MV-4-11 (cell line): Measurements from ENCODE around the gene SLC5A11.
A peak's percentile ranks its signal among the peaks of the same experiment; 100 is the strongest.

Source experiments
- DNase-seq: peaks from one replicate; lab custom pipeline; 2025; lab: John Stamatoyannopoulos, UW

SLC5A11 gene

DNA sequence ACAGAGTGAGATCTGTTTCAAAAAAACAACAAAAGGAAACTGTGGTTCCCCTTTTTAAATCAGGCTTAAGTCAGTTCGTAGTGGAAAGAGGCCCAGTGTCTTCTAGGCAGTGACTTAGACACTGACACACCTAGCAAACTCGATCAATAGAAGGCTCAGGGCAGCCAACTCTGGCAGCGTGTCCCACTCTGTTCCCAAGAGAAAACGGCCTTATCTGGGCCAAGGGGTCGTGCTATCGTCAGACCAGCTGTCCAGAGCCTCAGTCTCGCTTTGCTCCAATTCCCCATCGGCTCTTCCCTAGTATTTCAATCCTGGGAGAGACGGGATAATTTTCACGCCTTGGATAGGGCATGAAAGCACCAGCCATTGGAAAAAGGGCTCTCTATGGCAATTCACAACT lies 72.9 kb downstream of the SLC5A11 start:
- DNase-seq: peak; percentile 77

DNA sequence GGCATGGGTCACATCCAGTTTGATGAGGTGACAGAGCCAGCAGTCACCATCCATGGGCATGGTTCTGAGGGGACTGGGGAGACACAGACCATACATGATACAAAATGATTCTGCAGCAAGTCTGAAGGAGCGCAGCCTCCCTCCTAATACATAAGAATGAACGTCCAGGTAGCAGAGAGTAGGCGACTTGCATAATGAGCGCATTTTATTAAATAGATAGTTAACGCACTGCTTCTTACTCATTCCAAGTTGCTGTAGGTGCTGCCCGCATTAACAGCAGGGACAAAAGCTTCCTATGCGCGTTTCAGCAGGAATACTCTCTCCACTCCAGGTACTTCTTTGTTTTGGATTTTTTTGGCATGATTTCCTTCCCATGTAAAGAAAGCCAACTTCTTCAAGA lies 73.8 kb downstream of the SLC5A11 start:
- no peak for DNase-seq

DNA sequence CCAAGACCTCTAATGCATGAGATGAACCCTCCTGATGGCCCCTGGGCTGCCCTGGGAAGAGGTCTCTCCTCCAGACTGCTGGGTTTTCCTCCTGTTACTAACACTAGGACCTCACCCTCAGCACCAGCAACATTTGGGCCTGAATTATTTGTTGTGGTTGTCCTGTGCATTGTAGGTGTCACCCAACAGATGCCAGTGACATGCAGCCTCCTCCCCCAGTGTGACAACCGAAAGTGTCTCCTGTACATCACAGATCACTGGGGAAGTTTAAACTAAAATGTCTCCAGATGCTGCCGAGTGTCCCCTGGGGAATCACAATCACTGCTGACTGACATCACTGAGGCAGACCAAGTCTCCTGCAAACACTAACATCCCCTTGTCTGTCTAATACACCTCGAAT lies 74.8 kb downstream of the SLC5A11 start:
- DNase-seq: no peak

DNA sequence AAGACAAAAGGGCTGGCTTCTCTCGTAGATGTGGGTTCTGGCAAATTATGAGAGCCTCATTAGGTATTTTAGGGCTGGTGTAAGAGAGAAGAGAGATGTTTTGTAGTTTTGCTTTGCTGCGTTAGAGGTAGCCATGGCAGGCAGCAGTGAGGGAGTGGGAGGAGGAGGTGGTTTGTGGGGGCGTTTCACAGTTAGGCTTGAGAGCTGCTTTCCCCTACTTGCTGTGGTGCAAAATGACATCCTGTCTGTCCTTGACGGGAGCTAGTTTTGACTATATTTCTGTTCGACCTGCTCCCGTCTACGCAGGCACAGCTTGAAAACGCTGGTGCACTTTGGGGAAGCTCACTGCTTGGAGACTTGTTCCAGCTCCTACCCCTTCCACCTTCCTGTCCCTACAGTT lies 75.5 kb downstream of the SLC5A11 start:
- DNase-seq: no peak

DNA sequence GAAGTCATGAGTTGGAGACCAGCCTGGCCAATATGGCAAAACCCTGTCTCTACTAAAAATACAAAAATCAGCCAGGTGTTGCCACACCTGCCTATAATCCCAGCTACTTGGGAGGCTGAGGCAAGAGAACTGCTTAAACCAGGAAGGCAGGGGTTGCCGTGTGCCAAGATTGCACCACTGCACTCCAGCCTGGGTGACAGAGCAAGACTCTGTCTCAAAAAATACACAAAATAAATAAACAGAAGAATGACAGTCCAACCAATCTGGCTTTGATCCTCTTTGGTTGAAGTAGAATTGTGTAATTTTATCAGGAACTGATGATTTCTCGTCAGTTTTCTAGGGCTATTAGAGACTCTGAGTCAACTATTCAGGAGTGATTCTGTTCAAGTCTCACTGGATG lies 79.4 kb downstream of the SLC5A11 start:
- no peak for DNase-seq

DNA sequence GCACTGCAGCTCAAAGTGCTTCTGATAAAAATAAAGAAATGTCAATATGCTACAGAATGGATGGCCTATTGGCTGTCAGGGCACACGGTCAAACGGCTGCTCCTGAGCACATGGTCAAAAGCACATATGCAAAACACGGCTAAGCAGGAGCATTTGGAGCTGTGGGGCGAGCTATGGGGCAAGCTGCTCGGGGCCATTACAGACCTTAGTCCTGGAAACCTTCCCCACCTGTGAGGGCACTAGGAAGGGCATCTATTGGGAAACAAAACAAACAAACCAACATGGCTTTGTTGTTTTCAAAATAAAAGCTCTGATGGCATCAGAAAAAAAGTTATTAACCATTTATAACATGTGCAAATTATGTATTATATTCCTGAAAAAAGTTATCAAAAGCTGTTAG lies 83.6 kb downstream of the SLC5A11 start:
- no peak for DNase-seq

DNA sequence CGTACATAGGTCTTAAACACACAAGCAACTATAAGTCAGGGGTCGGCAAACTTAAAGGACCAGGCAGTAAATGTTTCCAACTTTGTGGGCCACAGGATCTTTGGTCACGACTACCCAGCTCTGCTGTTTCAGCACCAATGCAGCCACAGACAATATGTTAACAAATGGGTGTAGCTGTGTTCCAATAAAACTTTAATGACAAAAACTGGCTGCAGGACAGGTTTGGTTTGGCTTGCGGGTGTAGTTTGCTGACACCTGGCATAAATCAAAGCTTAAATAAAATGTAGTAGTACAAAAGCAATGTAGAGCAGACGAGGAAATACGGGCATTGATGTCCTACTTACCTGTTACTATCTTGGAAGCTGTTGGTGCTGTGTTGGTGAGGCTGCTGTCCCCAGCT lies 84.7 kb downstream of the SLC5A11 start:
- no peak for DNase-seq

DNA sequence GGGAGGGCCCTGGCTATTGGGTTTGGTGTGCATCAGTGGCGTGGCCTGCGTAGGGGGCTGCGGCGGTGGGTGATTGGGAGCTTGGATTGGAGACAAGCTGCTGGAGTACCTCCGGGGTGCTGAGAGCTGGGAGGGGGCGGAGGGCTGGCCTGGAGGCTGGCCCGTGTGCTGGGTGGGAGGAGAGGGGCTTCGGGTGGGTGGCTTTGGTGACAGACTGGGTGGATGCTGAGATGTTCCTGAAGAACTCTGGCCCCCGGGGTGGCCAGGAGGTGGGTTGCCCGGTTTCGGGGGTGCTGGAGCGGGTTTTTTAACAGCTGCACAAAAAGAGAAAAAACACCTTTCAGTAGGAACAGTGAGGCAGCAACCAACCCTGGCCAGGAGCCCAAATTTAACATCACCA lies 85.3 kb downstream of the SLC5A11 start:
- DNase-seq: no peak

DNA sequence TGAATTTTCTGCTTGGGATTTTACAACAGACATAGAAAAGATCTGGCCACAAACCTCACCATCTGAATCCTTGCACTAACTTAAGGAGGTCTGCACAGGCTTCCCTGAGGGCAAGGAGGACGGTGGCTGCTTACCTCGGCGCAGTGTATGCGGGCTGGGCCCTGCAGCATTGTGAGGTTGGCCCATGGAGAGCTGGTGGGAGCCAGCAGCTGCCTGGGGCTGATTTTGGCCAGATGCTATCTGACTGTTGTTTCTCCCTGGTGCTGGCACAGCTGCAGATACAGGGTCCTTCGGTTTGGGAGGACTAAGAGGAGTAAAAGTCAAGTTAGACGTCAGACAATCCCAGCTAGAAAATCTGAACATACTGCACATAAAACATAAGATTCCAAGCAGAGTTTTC lies 89.6 kb downstream of the SLC5A11 start:
- DNase-seq: no peak

DNA sequence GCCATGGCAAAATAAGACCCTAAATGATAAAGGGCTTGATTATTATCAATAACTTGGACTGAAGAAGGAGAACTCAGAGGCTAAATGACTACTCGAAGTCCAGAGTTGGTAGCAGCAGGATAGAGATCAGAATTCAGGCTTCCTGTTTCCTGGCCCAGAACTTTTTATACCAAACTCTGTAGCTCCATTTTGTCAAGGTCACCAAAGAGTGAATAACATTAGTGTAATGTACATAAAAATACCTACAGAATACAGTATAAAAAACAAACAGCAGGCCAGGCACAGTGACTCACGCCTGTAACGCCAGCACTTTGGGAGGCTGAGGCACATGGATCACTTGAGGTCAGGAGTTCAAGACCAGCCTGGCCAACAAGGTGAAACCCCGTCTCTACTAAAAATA lies 90.4 kb downstream of the SLC5A11 start:
- DNase-seq: no peak

DNA sequence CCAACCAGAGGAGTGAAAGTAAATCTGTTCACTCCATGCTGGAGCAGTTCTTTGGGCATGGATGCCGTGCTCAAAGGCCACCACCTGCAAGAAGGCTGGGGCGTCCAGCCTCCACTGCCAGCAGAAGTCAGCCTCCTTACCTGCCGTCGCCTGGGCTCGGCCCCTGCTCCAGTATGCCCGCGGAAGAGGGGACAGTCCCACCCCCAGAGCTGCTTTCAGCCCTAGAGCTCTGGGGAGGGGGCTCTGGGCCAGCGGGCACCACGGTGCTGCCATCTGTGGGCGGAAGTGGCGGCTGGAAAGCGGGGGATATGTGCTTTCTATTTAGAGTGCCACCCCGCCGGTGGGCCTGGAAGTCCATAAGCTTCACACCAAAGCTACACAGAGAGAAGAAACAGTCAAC lies 93.5 kb downstream of the SLC5A11 start:
- no peak for DNase-seq

DNA sequence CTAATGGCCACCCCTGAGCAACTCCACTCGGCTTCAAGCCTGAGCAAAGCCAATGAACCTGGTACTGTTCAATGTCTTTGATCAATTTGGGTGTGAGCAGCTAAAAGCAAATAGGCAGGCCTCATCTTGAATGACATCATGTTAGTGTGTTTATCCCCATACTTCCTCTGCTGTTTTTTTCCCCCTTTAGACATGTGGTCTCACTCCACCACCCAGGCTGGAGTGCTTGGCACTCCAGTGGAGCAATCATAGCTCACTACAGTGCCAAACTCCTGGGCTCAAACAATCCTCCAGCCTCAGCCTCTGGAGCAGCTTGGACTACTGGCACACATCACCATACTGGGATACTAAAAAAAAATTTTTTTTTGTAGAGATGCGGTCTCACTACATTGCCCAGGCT lies 94.0 kb downstream of the SLC5A11 start:
- no peak for DNase-seq

DNA sequence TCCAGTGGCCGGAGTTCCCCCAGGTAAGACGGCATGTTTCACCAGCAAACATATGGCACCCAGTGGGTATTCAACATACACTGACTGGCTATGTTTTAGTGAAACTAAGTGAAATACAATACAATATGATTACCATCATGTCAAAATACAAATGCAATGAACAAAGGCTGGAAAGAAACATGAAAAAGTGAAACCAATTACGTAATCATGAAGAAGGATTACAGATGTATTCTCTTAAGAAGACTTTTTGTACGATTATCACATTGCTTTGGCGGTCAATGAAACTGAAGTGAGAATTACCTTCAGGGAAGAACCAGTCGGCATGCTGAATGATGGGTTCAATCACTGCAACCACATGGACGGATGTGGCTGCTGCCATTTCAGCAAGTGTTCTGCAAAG lies 97.7 kb downstream of the SLC5A11 start:
- DNase-seq: peak; percentile 59

DNA sequence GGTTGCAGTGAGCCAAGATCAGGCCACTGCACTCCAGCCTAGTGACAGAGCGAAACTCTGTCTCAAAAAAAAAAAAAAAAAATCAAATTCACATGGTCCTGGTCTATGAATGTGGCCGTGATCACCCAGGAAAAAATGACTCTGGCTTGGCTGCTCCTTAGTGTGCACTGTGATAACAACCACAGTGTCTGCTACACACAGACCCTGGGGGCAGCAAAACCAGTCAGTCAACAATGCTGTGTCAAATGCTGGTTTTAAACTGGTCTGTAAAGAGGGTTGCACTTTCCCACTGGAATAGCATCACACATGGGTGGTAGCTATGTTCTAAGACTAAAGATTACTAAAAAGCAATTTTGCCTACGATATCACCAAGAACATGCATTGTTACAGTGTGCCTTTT lies 98.4 kb downstream of the SLC5A11 start:
- DNase-seq: no peak

DNA sequence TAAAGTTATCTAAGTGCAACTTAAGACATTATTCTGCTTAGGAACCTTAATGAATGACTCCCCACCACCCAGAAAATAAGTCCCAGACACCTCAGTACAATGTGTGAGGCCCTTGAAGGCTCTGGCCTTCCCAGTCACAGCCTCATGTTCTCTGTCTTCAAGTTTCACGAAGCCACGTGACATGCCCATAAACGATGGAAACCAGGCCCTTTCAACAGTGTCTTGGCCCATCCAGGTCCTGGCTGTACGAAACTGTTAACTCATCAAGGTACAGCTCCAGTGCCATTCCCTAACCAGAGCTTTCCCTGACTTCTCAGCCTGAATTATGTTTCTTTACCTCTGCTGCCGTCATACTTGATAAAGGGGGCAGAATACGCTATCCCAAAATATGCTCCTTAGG lies 100.4 kb downstream of the SLC5A11 start:
- no peak for DNase-seq

DNA sequence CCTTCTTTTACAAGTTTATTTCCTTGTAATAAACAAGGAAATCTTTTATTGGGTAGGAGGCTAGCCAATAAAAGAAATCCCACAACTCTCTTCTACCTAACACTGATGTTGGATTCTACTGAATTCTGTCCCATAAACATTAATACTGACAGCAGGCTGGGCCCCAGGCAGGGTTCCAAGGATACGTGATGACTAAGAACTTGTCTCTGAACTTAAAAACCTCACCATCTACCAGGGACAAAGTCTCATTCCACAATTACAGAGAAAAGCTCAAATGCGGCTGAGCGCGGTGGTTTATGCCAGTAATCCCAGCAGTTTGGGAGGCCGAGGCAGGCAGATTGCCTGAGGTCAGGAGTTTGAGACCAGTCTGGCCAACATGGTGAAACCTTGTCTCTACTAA lies 104.5 kb downstream of the SLC5A11 start:
- DNase-seq: no peak

DNA sequence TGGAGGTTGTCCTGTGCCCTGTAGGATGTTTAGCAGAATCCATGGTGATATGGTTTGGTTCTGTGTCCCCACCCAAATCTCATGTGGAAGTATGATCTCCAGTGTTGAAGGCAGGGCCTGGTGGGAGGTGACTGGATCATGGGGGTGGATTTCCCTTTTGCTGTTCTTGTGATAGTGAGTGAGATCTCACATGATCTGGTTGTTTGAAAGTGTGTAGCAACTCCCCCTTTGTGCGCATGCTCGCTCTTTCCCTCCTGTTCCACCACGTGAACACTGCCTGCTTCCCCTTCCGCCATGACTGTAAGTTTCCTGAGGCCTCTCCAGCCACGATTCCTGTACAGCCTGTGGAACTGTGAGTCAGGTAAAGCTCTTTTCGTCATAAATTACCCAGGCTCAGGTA lies 107.5 kb downstream of the SLC5A11 start:
- DNase-seq: no peak

DNA sequence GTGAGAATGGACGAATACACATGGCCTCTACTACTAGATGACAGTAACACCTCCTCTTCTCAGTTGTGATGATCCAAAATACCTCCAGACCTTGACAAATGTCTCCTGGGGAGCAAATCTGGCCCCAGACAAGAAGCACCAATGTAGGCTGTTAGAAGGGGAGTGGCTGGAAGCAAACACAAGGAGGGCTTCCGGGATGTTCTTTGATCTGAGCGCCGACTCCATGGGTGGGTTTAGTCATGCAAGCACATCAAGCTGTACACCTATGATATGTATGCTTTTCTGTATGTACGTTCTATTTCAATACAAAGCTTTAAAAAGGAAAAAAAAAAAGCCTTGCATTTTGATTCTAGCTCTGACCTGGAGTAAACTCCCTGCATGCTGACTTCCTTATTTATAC lies 108.0 kb downstream of the SLC5A11 start:
- DNase-seq: no peak

DNA sequence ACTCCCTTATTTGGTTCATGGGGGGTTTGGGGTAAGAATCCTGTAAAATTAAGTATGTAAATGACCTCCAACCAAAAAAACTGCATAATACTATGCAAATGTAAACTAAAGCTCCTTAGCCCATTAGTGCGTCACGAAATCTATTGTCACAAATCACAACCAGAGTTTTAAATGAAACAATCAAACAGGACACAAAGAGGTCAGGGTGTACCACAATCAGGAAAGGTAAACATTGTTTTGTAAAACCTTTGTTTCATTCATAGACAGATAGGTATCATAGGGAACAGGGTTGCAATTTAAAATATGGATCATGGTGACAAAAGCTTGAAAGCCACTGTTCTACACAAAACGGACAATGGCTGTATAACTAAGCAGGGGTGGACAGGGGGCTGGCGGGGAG lies 108.4 kb downstream of the SLC5A11 start:
- DNase-seq: no peak

DNA sequence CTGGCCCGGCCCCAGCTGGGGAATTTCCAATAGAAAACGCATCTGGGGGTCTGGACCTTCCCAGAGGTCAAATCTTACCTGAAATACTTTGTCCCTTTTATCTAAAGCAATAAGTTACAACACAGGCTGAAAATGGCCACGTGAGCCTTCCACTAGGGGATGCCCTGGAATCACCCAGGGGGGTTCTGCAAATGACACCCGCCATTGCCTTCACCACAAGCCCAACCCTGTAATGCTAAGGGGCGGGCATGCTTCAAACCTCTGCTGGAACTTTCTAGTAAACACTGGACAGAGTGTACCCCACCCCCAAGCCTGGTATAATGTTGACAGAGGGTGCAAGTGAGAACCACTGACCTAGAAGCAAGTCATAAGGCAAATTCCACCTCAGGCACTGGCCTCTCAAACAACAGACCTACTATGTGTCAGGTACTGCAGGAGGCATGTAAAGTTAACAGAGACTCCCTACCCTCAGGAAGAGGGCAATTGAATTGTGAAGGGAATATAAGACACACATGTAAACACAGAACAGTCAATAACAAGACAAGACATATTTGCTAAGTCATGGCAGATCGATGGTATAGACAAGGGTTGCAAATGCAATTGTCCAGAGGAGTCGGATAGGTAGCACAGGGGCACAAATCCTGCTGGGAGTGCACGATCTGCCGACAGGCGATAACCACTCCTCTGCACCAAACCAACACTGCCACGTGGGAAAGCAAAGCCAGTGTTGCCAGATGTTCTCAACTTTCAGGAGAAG lies 110.4 kb downstream of the SLC5A11 start:
- no peak for DNase-seq

DNA sequence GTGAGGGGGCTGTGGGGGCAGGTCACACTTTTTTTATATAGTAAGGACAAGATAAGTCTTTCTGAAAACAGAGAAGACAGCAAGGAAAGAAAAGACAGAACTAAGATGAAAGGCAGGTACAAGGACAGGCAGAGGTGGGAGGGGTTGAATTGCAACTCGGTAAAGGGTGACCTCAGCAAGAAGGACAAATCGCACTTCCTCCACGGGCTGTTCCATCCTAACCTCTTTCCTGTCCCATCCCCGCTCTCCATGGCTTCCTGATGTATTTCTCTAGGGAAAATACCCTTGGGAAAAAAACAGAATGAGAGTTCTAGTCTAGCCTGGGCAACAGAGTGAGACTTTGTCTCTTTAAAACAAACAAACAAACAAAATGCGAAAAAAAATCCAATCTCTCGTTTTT lies 112.1 kb downstream of the SLC5A11 start:
- no peak for DNase-seq
